ENCODE results near the gene C10orf90.

Gene C10orf90

DNA sequence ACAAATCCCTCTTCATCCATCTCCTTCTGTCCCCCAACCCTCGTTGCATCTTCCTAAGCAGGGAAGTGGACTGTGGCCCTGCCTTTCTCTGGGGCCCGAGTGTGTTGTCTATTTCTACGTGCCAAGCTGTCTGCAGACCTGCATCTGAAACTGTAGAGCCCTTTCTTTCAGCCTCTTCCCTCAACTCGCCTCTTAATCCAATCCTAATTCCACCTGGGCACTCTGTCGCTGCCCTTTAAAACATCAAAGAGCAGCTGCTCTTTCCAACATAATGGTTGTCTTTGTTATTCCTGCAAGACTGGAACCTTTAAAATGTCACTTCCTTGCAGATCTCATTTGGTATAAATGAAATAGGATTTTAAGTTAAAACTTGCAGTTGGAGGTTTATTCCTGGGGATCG lies 260.7 kb downstream of the C10orf90 start:
- no peak for DNase-seq

DNA sequence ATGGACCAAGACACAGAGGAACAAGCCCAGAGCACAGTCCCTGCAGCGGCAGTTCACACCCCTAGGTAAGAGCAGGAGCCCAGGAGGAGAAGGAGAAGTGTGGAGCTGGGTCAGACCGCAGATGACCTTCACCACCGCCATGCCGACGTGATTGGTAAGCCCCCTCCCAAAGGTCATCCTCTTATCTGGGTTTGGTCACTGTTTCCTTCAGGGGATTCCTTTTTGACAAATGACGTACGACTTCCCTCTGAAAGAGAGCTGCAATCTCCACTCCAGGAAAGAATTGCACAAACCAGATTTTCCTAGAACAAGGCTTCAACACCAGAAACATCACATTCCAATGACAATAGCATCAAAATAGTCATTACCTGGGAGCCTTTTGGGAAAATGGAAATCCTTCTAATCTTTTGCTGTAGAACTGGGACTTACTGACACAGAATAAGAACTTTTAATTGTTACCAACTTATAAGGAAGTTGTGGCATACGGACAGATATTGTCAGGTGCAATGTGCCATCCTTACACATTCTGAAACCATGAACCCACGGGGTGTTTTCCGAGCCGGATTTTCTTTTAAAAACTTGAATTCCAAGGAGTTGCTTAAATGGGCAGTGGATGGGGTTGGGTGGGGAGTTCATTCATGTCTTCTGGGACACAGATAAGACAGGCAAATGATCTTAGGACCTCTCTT lies 261.4 kb downstream of the C10orf90 start:
- DNase-seq = no peak

DNA sequence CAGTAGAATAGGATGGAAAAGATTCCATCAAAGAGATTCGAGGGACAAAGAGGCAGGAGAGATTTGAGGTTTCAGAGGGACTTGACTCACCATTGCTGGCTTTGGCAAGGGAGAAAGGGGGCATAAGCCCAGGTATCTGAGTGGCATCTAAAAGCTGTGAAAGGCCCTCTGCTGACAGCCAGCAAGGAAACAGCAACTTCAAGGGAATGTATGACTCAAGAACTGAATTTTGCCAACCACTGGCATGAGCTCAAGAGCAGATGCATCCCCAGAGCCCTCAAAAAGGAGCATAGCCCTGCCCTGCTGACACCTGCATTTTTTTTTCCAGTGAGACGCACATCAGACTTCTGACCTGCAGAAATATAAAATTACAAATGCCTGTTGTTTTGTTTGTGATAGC lies 262.7 kb downstream of the C10orf90 start:
- no peak for DNase-seq

DNA sequence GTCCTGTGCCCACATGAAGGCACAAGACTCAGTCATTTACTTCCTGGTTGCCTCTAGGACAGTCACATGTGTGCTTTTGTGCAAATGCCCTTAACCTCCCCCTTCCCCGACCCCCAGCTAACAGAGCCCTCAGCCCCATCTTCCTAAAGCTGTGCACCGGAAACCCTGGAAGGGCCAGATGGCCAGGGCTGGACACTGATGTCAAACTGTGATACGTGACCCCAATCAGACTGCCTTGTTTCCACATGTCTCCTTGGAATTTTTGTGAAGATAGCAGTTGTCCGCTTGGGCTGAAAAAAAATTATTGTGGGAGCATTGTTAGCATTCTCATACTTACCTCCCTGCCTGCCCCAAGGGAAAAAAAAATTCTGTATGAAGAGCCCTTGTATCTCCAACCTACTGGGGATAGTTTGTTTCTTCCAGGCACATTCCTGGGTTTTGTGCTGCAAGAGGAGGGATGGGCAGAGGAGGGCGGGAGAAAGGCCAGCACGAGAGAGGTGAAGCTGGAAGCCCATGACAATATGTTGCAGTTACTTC lies 265.2 kb downstream of the C10orf90 start:
- DNase-seq = no peak

DNA sequence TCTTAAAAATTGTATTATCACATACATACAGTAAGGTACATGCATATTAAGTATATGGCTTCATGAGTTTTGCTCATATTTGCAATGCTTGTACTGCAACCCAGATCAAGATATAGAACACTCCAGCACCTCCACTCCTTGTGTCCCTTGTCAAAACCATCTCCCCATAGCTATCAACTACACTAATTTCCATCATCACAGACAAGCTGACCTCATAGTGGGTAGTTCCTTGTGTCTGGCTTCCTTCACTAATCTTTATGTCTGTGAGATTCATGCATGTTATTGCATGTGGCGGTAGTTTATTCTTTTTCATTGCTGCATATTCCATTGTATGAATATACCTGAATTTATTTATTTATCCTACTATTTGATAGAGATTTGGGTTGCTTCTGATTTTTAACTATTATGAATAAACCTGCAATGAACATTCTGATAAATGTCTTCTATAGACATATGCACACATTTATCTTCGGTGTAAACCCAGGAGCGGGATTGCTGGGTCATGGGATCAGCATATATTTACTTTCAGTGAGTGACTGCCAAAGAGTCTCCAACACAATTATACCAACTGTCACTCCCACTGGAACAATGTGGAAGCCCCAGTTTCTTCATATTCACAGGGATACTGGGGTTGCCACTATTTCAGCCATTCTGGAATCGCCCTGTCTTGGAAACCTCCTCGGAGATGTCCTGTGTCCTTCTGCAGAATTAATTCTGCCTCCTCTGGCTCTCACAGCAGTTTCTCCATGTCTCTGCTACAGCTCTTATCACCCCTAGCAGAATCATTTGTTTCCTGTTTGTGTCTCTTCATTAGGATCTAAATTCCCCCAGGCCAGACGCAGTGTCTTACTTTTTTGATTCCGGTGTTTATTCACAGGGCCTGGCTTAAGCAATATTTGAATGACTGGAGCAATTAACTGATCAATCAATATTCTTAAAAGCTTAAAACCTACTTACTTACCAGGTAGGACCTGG lies 267.5 kb downstream of the C10orf90 start:
- no peak for DNase-seq

DNA sequence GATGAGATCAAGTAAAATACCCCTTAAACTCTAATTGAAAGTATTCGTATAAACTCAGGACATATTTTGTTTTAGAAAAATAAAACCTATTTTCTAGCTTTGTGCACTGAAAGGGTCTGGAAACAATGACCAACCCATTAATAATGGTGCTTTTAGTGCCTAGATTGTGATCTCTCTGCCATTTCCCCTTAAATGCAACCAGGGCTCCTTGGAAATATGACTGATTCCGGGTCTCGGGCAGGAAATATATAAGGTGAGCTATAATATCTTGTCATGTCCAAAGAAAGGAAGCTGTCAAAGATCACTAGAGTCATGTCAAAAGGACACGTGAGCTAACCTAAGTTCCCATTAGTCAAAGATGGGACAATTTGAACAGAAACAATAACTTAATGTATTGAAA lies 269.9 kb downstream of the C10orf90 start:
- no peak for DNase-seq

DNA sequence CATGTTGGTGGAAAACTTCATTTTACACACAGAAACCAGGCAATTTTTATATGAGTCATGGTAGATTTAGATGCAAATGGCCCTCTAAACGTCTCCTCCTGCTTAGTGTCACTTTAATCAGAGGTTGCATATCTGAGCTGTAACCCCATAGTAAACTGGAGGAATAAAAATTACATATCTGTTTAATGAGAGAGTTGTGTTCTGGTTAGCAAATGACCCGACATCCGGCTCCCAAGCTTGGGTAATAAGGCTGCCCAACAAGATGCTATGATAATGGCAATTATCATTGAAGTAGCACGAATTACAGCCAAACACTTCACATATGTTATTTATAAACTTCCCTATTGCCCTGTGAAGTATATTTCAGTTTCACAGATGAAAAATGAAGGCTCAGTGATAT lies 271.6 kb downstream of the C10orf90 start:
- DNase-seq = no peak

DNA sequence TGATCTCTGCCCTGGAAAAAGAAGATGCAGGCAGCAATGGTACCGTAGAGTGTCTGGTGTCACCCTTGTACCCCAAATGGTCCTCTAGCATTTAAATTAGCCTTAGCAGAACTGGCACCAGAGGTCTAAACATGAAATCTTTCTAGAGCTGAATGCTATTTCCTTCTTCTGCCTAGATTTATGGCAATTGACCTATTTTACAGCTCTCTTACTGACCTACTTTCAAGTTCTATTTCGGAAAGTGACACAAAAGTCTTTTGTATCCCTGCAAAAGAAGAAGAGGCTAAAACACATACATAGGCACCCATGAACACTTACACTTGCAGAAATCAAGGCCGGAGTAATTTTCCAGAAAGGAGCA lies 272.1 kb downstream of the C10orf90 start:
- no peak for DNase-seq

DNA sequence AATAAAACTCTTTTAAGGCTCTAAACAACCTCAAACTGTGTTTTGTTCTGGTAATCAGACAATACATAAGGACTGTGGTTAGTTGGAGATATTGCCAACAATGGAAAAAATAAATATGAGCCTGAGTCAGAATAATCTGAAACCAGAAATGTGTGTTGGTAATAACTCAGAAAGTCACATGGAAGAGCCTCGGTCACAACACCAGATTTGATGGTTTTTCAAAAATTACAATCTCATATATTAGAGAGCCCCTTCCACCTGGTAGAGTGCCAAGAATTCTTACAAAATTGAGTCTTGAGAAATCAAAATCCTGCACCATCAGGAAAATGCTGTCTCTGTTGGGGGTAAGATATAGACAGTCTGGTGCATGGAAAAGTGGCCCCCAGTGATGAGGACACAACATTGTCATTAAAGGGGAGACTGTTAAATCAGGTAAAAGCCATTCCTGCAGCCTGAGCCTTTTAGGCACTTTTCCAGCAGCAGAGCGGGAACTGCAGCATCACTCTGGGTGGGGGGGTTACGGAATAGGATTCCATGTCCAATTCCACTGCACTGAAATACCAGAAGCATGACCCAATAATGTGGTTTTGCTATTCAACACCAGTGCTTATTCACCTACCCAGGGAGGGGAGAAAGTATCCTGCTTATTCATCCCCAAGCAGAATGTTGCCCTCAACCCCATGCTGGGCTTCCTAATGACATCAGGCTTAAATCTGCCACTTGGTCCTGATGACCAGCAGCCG lies 272.7 kb downstream of the C10orf90 start:
- DNase-seq = no peak

DNA sequence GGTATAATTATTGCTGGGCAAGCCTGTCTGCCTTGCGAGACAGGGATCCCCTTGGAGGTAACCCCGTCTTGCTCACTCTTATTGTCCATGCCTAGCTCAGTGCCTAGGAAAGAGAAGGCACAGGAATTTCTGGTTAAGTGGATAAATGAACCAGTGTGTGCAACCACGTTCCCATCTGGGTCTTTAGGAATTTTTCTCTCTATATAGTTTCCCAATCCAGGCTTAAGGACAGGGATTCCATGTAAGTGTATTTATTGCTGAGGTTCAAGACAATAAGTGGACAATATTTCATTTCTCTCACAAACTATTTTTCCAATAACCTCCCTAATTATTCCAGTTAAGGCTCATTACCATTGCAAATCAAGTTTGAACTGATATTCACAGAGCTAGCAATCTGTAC lies 273.3 kb downstream of the C10orf90 start:
- no peak for DNase-seq

DNA sequence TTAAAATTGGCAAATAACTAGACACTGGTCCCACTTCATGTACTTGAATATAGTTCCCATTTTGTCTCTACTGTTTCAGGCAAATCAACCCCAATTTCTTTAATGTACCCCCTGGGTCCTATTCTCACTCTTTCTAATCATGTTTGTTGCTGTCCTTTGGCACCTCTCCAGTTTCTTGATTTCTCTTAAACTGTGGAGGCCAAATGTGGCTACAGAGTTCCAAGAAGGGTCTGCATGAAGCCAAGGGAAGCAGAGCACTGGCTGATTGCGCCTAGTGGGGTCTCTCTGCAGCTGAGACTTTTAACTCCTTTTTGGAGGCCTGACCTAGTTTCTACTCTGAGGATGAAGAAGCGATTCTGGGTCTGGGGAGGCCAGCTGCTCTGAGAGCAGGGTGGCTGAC lies 275.5 kb downstream of the C10orf90 start:
- no peak for DNase-seq

DNA sequence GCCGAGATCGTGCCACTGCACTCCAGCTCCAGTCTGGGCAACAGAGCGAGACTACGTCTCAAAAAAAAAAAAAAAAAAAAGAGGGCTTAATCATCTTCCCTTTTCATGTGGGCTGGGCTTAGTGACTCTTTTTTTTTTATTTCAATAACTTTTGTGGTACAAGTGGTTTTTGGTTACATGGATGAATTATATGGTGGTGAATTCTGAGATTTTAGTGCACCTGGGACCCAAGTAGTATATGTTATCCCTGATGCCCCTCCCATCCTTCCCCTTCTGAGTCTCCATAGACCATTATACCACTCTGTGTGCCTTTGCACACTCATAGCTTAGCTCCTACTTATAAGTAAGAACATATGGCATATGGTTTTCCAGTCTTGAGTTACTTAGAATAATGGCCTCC lies 277.4 kb downstream of the C10orf90 start:
- no peak for DNase-seq

DNA sequence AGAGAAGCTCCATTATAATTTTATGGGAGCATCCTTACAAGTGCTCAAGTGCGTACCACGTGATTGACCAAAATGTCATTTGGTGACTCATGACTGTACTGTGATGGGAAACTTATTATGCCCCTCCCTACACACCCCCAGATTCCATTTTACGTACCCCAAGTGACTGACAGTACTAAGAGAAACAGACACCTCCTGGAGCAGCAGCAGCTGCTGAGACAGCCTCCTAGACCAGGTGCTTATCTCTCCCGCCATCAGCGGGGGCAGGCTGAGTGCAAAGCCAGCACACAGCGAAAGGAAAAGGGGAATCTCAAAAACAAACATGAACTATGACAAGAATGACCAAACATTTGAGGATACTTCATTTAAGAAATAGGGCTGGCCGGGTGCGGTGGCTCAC lies 278.0 kb downstream of the C10orf90 start:
- DNase-seq = no peak

DNA sequence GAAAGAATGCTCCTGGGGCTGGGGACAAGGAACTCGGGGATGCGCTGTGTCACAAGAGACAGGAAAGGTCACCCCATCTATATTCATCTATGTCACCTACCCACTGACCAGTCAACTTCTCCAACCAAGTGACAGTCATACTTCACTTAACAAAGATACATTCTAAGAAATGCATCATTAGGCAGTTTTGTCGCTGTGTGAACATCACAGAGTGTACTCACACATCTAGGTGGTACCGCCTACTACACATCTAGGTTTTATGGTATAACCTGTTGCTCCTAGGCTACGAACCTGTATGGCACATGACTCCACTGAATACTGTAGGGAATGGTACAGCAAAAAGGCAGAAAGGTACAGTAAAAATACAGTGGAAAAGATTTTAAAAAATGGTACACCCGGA lies 278.4 kb downstream of the C10orf90 start:
- DNase-seq = no peak

DNA sequence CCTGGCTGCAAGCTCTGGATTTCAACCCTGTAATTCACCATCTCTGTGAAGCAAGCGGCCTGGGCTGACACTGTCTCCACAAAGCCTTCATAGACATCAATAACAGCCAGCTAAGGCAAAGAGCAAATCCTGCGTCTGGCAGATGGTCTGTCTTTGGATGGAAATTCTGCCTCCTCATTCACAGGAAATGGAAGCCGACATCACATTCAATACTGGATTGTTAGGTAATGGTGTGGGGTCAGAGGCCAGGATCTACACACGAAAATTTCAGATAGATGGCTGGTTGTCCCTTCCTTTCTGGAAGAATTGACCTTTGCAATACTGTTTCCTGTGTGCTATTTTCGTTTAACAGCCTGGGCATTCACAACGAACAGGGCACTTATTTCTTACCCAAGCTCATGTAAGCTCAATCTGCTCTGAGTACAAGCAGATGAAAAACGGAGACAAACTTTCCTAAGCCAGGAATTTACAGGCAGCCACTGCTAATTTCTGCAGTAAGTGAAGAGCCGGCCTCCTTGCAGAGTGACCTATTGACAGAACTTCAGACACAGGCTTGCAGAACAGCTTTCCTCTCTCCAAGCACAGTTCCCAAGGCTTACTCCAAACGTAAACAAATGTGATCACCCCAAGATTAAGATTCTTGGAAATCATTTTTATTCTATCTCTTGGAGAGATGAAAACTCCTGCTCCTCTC lies 279.2 kb downstream of the C10orf90 start:
- DNase-seq = peak; percentile 58

DNA sequence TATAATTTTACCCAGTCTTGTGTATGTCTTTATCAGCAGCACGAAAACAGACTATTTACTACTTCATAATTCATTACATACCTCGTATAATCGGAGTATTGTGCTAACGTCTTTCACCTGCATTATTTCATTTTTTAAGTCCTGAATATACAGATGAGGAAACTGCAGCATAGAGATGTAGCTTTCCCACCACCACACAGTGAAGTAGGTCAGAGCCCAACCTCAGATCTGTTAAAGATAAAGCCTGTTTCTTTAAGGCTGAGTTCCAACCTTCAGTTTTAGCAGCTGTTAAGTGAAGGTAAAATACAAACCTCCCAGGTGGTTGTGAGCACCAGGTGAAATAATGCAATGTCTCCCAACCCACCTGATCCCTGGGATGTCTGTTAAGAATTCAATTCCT lies 280.2 kb downstream of the C10orf90 start:
- DNase-seq = no peak

DNA sequence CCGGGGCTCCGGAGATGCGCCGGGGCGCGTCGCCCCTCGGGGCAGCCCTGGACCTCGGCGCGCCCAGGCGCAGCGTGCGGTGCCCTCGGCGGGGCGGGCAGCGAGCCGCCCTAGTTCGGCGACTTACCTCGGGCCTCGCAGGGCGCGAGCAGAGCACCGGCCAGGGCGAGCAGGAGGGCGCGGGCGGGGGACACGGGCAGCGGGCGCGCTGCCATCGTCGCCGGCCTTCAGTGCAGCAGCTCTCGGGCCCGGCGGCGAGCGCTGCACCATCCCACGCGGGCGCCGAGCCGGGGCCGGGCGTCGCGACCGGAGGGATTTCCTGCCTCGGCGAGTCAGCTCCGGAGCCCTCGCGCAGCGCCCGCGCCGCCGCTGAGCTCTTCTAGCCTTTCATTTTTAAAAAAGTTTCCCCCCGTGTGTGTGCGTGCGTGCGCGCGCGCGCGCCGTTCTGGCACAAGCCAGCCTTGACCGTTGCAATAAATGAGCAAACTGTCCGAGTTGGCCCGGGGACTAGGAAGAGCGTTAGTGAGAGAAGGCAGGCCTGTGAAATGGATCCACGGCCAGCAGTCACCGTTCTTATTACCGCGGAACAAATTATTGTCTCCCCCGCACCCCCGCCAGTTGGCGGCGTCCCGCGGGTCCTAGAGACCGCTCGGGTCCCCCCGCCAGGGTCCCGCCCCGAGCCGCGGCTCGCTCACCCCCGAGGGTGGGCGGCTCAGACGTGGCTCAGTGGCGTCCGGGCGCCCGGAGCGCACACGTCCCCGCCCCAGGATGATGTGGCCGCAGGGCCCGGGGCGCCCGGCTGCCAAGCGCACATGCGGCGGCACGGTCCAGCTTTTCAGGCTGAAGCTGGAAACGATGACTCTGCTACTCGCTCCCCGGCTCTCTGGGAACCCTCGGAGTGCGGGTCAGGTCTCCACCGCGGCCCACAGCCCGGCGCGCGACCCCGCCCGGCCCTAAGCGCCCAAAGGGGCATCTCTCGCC lies 282.3 kb downstream of the C10orf90 start, which contains the start of gene ADAM12:
Gene ADAM12 (minus strand): TSS at position 547 of the 981 bp plus-strand sequence. CDS start 332 bp downstream, at position 215.
- peak; percentile 84 for DNase-seq

DNA sequence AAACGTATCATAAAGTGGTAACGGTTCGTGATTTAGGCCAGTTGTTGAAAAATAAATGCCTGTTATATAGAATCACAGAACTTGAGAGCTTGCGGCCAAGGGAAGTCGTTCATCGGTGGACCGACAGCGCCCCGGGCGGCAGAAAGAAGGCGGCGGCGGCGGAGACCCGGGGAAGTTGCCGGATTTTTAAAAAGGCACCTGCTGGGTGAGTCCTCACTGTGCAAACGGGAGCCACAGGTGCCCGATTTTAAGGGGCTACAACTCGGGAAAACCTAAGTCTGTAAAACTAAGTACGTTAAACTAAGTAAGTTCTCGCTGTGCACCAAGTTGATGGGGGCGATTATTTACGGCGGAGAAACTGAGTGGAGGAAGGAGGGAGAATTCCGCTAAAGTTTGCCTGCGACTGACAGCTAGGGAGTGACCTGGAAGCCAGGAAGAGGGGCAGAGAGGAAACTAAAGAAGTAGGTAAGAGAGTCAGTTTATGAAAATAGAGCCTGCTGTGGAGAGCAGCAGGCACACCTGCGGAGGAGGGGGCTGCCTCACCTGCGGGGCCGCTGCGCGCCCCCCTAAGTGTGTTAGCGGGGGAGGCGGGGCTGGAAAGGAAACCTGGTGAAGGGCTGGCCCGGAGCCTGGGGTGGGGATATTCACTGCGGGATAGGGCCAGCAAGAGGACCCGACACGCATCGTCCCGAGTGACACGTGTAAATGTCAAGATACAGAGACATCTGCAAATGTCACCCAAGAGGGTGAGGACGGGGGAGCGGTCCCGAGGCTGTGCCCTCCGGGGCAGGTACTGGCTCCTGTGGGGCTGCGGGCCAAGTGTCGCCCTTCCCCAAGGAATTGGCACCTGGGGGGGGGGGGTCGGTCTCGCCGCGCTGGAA lies 283.2 kb downstream of the C10orf90 start:
- DNase-seq = peak; percentile 93

DNA sequence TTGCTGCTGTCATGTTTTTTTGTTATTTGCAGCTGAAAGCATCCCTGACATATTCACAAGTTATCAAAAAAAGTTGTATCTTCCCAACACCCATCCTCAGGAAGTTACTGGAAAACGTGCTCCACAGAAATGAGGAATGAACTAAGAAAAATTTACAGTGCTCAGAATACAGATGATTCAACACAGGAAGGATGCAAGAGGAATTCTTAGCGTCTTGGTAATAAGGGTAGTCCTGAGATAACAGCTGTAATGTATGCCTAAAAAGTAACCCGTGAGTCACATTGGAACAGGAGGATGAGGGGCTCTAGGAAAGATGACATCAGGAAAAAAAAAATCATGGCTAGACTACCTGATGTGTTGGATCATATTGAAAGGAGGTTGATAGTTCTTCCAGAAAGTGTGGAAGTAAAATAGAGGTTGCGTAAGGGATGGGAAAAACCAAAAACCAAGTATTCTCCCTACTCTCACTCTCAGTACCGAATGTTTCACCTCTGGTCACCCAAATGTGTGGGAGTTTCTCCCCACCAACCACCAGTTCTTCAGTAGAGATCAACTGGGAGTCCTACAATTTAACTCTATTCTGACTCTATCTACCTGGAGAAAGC lies 286.1 kb downstream of the C10orf90 start:
- no peak for DNase-seq
